Heart right ventricle (tissue), 16 donors: ENCODE results near the gene PAFAH2. TPM values are rescaled to one million over a fixed set of nuclear protein-coding genes. Genes with fewer than 3 reads are reported as not detected.

Experiments
- ATAC-seq, 8 donors: fragments of 200-7000 bp; cut with Tn5 transposase; one replicate each; pipeline ENCODE4 v1.9.1; 2020; ENCODE audit warnings: mild to moderate bottlenecking in 8 of 8, moderate library complexity in 8 of 8, moderate number of reproducible peaks in 1 of 8
- DNase-seq, 2 donors: peaks; one replicate each; pipeline ENCODE4 v3.0.0-alpha.2; 2020
- H3K27ac ChIP-seq, 10 donors: fragments of 200-600 bp; sonication (generic) in 2 of 10; one replicate each; pipeline versions ENCODE4 v1.5.0 to v1.8.0; 2020 to 2022; ENCODE audit warnings: mild to moderate bottlenecking in 3 of 10
- H3K27me3 ChIP-seq, 7 donors: fragments of 200-600 bp; one replicate each; pipeline ENCODE4 v1.8.0; 2021 to 2022; ENCODE audit warnings: mild to moderate bottlenecking in 2 of 7
- H3K36me3 ChIP-seq, 9 donors: fragments of 200-600 bp; sonication (generic) in 1 of 9; one replicate each; pipeline versions ENCODE4 v1.5.0 to v1.8.0; 2020 to 2022; ENCODE audit warnings: mild to moderate bottlenecking in 2 of 9
- H3K4me1 ChIP-seq, 9 donors: fragments of 200-600 bp; sonication (generic) in 1 of 9; one replicate each; pipeline versions ENCODE4 v1.5.0 to v1.8.0; 2020 to 2022; ENCODE audit warnings: mild to moderate bottlenecking in 4 of 9
- H3K4me3 ChIP-seq, 10 donors: fragments of 200-600 bp; sonication (generic) in 2 of 10; one replicate each; pipeline versions ENCODE4 v1.5.0 to v1.8.0; 2020 to 2022; ENCODE audit warnings: mild to moderate bottlenecking in 7 of 10, moderate library complexity in 2 of 10
- H3K9me3 ChIP-seq, 11 donors: fragments of 200-600 bp in 10 of 11; sonication (generic) in 2 of 11; one replicate each; pipeline versions ENCODE4 v1.5.0 to v1.8.0; 2013 to 2022; ENCODE audit warnings: mild to moderate bottlenecking in 2 of 11, control low read depth in 1 of 11, moderate library complexity in 1 of 11
- CTCF ChIP-seq, 9 donors: fragments of 200-600 bp; sonication (generic) in 2 of 9; IDR thresholded peaks; one replicate each; pipeline versions ENCODE4 v1.5.0 to v1.8.0; 2021 to 2022; ENCODE audit warnings: antibody characterized with exemption in 9 of 9, mild to moderate bottlenecking in 5 of 9, moderate library complexity in 1 of 9
- WGBS, 2 donors: extraction: QIAGEN DNeasy Blood & Tissue Kit; methylation state at CpG; one replicate each; pipeline ENCODE4 v1.1.7; 2013; ENCODE audit warnings: inconsistent platforms in 1 of 2; 5-methylcytosine and 5-hydroxymethylcytosine counted together
- intact Hi-C, 10 donors: fragments of 100-400 bp; cut with DNase I; formaldehyde crosslinking; loops; one replicate each; pipeline versions ENCODE4 v1.11.1 to v1.14.2; 2022
- polyA plus RNA-seq, 2 donors: library from polyadenylated mRNA; stranded (reverse); fragments of 200-250 nt; gene quantifications; one replicate each; pipeline ENCODE4 v1.2.3, GENCODE V29; 2013
- total RNA-seq, 10 donors: library from RNA; stranded (reverse); fragmentation: NEBNext Ultra II Directional in 3 of 10; extraction: Animal tissue kit (Norgen Biotek cat#: 25700) in 3 of 10; gene quantifications; one replicate each; pipeline versions ENCODE4 v1.2.1 to v1.2.4, GENCODE V29; 2021 to 2023
- donor health status: Arrhythmogenic right ventricular cardiomyopathy.
- donor health status: ischemic (EF 13 %, LVEDD 7.1; RV severe dilation, severe dysfunction).
- donor health status: healthy with polysubstance abuse.
- donor health status: DM: no; HTN: yes; CAD: no.
- donor health status: DM: no; HTN: no; CAD: no.
- donor health status: ischemic (EF 25% LVEDD 6.9; RV normal size, moderate dysfunction).
- donor health status: ischemic (EF 25% LVEDD 5.7; RV mildly dilated, moderate dysfunction).
- donor health status: healthy.
- donor health status: DM: yes; HTN: yes; CAD: no.
- donor health status: Ischemic cardiomyopathy.
- donor health status: ischemic (EF 35%, LVEDD 5.7; RV mildly dilated, moderate dysfunction).
- donor health status: nonischemic (EF 11% LVEDD 7.7; RV severe dilation, severe dysfunction).
- donor health status: DM: yes; HTN: yes; CAD: no.
- donor health status: PGD.
- donor health status: ischemic (EF 29% LVEDD 5.4; RV normal size, mild dysfunction).
- donor health status: nonischemic (EF 23%, LVEDD 6.1; RV moderate dilation, normal function).

Gene PAFAH2
- total and polyA plus RNA-seq, 12 donors = 3.4 to 19.3 (median 10.5) TPM

- Histone ChIP-seq H3K9me3 (no peaks in the 10 kb centered on the region), H3K27me3 (no peaks in the 10 kb centered on the region), H3K36me3 (peaks cover 0 to 97% (median 60%) of the 10 kb centered on the region in 9 donors), H3K4me1 (no peaks in the 10 kb centered on the region), H3K4me3 (no peak overlapping the region), H3K27ac (no peak overlapping the region)
- 83 to 84% methylated on average over 5 of the region's 5 CpGs for WGBS, 2 donors
- DNase-seq (no peak), ATAC-seq (no peak)
- TF ChIP-seq CTCF (IDR thresholded peaks at IDR 0.05) = no peak
- intact Hi-C loops = no loop called here
Measured at GRCh38 chr1:25977801-25978200, 20.1 kb downstream of the PAFAH2 start.

- DNase-seq = no peak
- no peak overlapping the region for H3K27ac ChIP-seq
- no peak for ATAC-seq
- H3K4me3 ChIP-seq = no peak overlapping the region
- H3K27me3 ChIP-seq = no peaks in the 10 kb centered on the region
- no peaks in the 10 kb centered on the region for H3K9me3 ChIP-seq
- H3K36me3 ChIP-seq = peaks cover 0 to 97% (median 51%) of the 10 kb centered on the region in 9 donors
- H3K4me1 ChIP-seq = peaks cover 0 to 13% (median 0%) of the 10 kb centered on the region in 9 donors
- intact Hi-C loops = no loop called here
- TF ChIP-seq CTCF (IDR thresholded peaks at IDR 0.05) = no peak
- WGBS, 2 donors = 87 to 89% methylated on average over 6 of the region's 6 CpGs
Measured at GRCh38 chr1:25973610-25974321, 24.1 kb downstream of the PAFAH2 start.

GRCh38 chr1:25971811-25972180 is 26.1 kb downstream of the PAFAH2 start:
- H3K4me1 ChIP-seq = peaks cover 0 to 13% (median 0%) of the 10 kb centered on the region in 9 donors
- H3K27ac ChIP-seq = peak overlapping the region in 1 of 10 donors; percentile 65
- H3K4me3 ChIP-seq = no peak overlapping the region
- ATAC-seq (no peak), DNase-seq (no peak)
- no peaks in the 10 kb centered on the region for H3K27me3 ChIP-seq
- H3K36me3 ChIP-seq = peaks cover 0 to 98% (median 50%) of the 10 kb centered on the region in 9 donors
- intact Hi-C loops = no loop called here
- TF ChIP-seq CTCF (IDR thresholded peaks at IDR 0.05) = no peak
- WGBS, 2 donors = 77 to 80% methylated on average over 1 of the region's 1 CpG
- no peaks in the 10 kb centered on the region for H3K9me3 ChIP-seq

GRCh38 chr1:25971066-25971810 is 26.6 kb downstream of the PAFAH2 start:
- no peak for TF ChIP-seq CTCF (IDR thresholded peaks at IDR 0.05)
- H3K9me3 ChIP-seq = no peaks in the 10 kb centered on the region
- ATAC-seq (peak in 1 of 8 donors; percentile 22), DNase-seq (no peak)
- no peaks in the 10 kb centered on the region for H3K27me3 ChIP-seq
- 75% methylated on average over 8 of the region's 8 CpGs for WGBS, 2 donors
- H3K27ac ChIP-seq = peak overlapping the region in 1 of 10 donors; percentile 65
- H3K4me1 ChIP-seq = peaks cover 0 to 13% (median 0%) of the 10 kb centered on the region in 9 donors
- no peak overlapping the region for H3K4me3 ChIP-seq
- peaks cover 0 to 98% (median 45%) of the 10 kb centered on the region in 9 donors for H3K36me3 ChIP-seq
- intact Hi-C loops = no loop called here
